GM12875 (cell line): ENCODE measurements around the gene CEP295NL.
"Not testable (repeated sequence)": the region's sequence is repeated elsewhere in the genome, so short reads cannot be mapped to it uniquely, and the experiment has no call there.

Experiments used
- H3K4me3 ChIP-seq: one replicate; pipeline ENCODE4 v1.5.1; 2011; ENCODE audit warnings: low read depth, low read length, control low read depth
- CTCF ChIP-seq: IDR thresholded peaks from 2 replicates; pipeline ENCODE4 v1.5.1; 2011; ENCODE audit warnings: low read depth, mild to moderate bottlenecking, control low read depth, inconsistent platforms, low read length, moderate library complexity, borderline replicate concordance; ENCODE audit not compliant: insufficient read depth

The CEP295NL gene

DNA sequence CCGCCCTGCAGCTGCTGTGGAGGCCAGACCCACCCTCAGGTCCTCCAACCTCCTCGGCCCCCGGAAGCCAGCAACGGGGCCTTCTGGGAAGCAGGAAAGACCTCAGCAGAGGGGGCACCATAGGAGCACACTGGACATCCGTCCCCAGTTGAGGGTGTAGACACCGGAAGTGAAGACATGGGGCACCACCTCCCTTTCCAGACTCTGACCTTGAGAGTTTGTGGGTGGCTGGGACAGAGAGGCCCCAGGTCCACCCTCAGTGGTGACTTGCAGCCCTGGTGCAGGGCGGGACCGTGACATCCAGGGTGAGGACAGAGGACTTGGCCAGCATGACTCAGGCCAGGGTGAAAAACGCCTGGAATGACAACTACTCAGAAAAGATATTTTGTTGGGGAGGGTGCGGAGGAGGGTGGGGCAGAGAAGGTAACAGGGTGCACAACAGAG, 19.9 kb downstream of the CEP295NL start:
- H3K4me3 ChIP-seq: no peak overlapping the region
- TF ChIP-seq CTCF: no peak

DNA sequence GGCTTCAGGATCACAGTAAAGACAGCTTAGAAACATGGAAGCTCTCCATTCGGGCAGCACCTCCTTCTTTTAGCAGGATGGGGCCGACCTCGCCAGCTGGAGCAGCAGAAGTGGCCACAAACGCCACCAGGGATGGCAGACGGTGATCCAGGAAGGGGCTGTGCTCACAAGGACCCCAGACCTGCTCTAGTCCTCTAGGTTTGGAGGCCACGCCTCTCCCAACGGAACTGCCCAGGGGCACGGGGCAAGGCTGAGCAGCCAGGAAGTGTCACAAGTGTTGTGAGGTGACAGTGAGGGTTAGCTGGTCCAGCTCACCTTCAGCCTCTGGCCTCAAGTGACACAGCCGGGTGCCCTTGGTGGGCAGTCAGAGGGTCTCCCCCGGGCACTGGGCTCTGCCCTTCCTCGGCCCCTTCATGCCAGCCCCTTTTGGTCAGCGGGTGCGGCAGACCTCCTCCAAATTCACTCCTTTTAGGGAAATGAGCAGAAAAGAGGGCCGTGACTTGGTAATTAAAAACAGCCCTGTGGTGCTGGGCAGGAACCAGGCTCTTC, 20.4 kb downstream of the CEP295NL start:
- no peak for TF ChIP-seq CTCF

DNA sequence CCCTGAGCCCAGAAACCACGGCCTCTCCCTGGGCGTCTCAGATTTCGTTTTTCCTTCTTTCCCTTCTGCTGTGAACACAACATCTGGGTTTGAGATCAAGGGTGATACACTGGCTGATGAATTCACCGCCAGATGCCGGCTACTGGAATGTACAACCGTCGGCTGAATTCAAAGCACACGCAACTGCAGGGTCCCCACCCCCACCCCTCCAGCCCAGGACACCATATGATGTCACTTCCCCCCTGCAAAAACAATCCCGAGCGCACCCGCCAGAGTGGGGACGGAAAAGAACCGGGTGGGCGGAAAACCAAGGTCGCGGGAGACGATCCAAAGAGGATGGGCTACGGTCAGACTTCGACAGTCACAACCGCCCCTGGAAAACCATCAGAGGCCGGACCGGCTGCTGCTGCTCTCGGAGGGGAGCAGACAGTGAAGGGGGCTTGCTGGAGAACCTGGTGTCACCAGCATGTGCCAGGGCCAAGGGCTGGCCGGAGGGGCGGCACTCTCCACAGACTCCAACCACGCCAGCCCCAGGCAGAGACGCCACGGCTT, 23.3 kb downstream of the CEP295NL start:
- H3K4me3 ChIP-seq: no peak overlapping the region
- no peak for TF ChIP-seq CTCF

More for the DNA sequence above, 20.4 kb downstream of the CEP295NL start:
- H3K4me3 ChIP-seq: no peak overlapping the region

DNA sequence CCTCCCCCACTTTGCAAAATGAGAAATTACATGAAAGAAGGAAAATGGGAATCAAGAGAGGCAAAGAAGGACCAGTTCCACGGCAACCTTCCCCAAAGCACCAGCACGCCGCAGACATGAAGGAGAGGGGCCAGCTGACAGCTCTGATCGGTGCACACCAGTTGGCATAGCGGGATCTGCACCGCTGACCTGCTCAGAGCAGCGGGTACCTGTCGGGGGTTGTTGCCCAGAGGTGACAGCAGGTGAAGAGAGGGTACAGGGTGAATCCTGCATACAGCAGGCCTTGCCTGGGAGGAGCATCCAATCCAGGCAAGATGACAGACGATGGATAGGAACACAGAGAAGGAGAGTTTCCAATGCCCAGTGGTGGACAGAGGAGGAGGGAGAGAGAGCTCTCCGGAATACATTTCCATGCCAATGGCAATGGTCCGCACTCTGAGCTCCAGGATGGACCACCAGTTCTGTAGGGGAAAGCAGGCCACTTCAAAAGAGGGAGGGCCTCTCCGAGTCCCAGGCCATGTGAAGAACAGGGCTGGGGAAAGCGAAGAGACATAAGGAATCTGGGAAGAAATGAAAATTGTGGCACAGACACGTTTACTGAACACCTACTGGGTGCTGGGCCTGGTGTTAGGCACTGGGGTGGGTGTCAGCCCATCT, 24.0 kb downstream of the CEP295NL start:
- no peak for TF ChIP-seq CTCF
- H3K4me3 ChIP-seq: no peak overlapping the region

GRCh38 chr17:78878261-78878660, 24.7 kb downstream of the CEP295NL start:
- no peak for TF ChIP-seq CTCF
- H3K4me3 ChIP-seq: no peak overlapping the region

DNA sequence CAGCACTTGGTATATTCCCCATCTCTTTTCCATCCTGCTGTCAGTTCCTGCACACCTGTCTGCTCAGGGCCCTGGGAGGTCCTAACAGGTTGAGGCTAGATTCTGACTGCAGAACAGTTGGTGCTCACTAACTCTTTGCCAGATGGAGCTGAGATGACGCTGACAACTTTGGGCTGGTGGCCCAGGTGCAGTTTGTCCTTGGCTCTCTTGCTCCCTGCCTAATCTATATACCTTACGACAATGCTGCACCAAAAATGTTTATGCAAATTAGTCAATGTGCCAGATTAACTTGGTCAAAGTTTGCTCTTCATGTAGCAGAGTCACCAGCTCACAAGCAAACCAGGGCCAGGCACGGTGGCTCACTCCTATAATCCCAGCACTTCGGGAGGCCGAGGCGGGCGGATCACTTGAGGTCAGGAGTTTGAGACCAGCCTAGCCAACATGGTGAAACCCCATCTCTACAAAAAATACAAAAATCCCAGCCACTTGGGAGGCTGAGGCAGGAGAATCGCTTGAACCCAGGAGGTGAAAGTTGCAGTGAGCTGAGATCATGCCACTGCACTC, 26.0 kb downstream of the CEP295NL start:
- H3K4me3 ChIP-seq: not testable (repeated sequence)

DNA sequence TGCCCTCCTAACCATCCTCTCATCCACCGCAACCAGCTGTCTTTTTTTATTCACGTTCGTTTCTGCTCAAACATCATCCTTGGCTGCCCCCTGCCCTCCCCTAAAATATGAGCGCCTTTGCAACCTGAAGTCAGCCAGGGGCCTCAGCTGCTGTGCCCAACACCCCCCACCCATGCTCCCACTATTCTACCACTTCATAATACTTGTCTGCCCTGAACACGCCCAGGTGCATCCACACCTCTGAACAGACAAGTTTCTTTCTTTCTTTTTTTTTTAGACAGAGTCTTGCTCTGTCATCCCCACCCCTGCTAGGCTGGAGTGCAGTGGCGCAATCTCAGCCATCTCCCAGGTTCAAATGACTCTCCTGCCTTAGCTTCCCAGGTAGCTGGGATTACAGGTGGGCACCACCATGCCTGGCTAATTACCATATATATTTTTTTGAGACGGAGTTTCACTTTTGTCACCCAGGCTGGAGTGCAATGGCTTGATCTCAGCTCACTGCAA, 26.9 kb downstream of the CEP295NL start:
- TF ChIP-seq CTCF: no peak

More for the DNA sequence above, 26.9 kb downstream of the CEP295NL start:
- H3K4me3 ChIP-seq: no peak overlapping the region
